Esophagus squamous epithelium (tissue), 4 donors: Measurements from ENCODE around the gene PAGR1.

Experiments
- POLR2A ChIP-seq, 4 donors: fragments of 450-650 bp; IDR thresholded peaks; one replicate each; pipeline ENCODE4 v1.6.1; 2017; ENCODE audit warnings: antibody characterized with exemption in 4 of 4, mild to moderate bottlenecking in 4 of 4, moderate library complexity in 3 of 4
- TF ChIP-seq, protein P1 (sequence below), 6 experiments: fragments of 450-650 bp in 4 of 6; fragments of 200-600 bp in 2 of 6; sonication (generic) in 2 of 6; IDR thresholded peaks; one replicate each; pipeline ENCODE4 v1.5.1; 2016 to 2019; ENCODE audit warnings: antibody characterized with exemption in 6 of 6, mild to moderate bottlenecking in 4 of 6, moderate library complexity in 4 of 6

DNA sequence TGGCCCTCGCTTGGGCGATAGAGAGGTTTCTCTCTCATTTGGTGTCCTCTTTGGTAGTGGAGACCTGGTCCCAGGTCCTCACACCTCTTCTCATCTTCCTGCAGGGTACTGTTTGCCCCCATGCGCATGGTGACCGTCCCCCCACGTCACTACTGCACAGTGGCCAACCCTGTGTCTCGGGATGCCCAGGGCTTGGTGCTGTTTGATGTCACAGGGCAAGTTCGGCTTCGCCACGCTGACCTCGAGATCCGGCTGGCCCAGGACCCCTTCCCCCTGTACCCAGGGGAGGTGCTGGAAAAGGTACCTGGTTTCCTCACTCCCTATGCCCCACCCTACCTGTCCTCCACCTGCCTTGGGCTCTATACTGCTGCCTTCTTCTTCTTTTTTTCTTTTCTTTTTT, 14.8 kb downstream of the PAGR1 start:
- TF ChIP-seq, protein P1, sequence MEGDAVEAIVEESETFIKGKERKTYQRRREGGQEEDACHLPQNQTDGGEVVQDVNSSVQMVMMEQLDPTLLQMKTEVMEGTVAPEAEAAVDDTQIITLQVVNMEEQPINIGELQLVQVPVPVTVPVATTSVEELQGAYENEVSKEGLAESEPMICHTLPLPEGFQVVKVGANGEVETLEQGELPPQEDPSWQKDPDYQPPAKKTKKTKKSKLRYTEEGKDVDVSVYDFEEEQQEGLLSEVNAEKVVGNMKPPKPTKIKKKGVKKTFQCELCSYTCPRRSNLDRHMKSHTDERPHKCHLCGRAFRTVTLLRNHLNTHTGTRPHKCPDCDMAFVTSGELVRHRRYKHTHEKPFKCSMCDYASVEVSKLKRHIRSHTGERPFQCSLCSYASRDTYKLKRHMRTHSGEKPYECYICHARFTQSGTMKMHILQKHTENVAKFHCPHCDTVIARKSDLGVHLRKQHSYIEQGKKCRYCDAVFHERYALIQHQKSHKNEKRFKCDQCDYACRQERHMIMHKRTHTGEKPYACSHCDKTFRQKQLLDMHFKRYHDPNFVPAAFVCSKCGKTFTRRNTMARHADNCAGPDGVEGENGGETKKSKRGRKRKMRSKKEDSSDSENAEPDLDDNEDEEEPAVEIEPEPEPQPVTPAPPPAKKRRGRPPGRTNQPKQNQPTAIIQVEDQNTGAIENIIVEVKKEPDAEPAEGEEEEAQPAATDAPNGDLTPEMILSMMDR (IDR thresholded peaks at IDR 0.05): no peak
- no peak for TF ChIP-seq POLR2A (IDR thresholded peaks at IDR 0.05)
